NCI-H2171 treated with DMSO at 0.1 percent for 48 hours (cell line): Measurements from ENCODE around the gene SYT6.
A peak's percentile ranks its signal among the peaks of the same experiment; 100 is the strongest.
"Not testable (repeated sequence)": the region's sequence is repeated elsewhere in the genome, so short reads cannot be mapped to it uniquely, and the experiment has no call there.

Experiments
- DNase-seq: peaks from one replicate; lab custom pipeline; 2025; lab: John Stamatoyannopoulos, UW

The SYT6 gene

GRCh38 chr1:114072246-114072645 lies 81.4 kb downstream of the SYT6 start:
- no peak for DNase-seq

GRCh38 chr1:114069762-114070161 lies 83.9 kb downstream of the SYT6 start:
- DNase-seq: not testable (repeated sequence)

- DNase-seq: peak; percentile 57
Measured at GRCh38 chr1:114068684-114069083, 85.0 kb downstream of the SYT6 start.

GRCh38 chr1:114065671-114066070 lies 88.0 kb downstream of the SYT6 start:
- DNase-seq: not testable (repeated sequence)

- DNase-seq: peak; percentile 57
Measured at GRCh38 chr1:114063544-114063943, 90.1 kb downstream of the SYT6 start.

- DNase-seq: no peak
Measured at GRCh38 chr1:114062477-114063099, 91.1 kb downstream of the SYT6 start.

GRCh38 chr1:114061121-114061830 lies 92.4 kb downstream of the SYT6 start:
- no peak for DNase-seq

GRCh38 chr1:114058236-114058635 lies 95.4 kb downstream of the SYT6 start:
- not testable (repeated sequence) for DNase-seq

- DNase-seq: no peak
Measured at GRCh38 chr1:114054148-114054547, 99.5 kb downstream of the SYT6 start.

GRCh38 chr1:114048232-114048631 lies 105.4 kb downstream of the SYT6 start:
- DNase-seq: no peak

GRCh38 chr1:114043548-114043947 lies 110.1 kb downstream of the SYT6 start:
- DNase-seq: no peak

GRCh38 chr1:114043054-114043453 lies 110.6 kb downstream of the SYT6 start:
- no peak for DNase-seq

GRCh38 chr1:114040273-114041015 lies 113.2 kb downstream of the SYT6 start:
- DNase-seq: no peak
